GM18861 (cell line): ENCODE results near the gene MXD3.
"Not testable (repeated sequence)": the region's sequence is repeated elsewhere in the genome, so short reads cannot be mapped to it uniquely, and the experiment has no call there.

Experiments used
- ATAC-seq: cut with Tn5 transposase; IDR thresholded peaks from one replicate; pipeline ENCODE4 v1.9.1; 2021; ENCODE audit not compliant: unreplicated experiment

The MXD3 gene

DNA sequence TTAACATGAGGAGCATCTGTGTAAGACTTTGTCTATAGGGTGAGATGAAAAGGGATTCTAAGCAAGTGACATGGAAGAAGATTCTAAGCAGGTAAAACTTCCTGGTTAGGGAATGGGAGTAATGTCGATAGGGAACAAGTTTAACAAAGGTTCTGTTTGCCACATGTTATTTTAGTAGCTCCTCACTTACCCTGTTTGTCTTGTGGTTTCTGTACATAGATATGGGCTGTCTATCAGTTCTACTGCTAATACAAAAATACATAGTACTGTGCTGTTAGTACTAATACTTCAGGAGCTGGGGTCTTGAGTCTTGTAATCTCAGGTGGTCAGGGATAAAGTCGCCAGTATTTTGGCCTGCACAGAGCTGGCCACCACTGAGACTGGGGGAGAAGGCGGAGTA, 41.0 kb downstream of the MXD3 start:
- no peak for ATAC-seq

- no peak for ATAC-seq
Observed at GRCh38 chr5:177269976-177270375, 41.7 kb downstream of the MXD3 start.

DNA sequence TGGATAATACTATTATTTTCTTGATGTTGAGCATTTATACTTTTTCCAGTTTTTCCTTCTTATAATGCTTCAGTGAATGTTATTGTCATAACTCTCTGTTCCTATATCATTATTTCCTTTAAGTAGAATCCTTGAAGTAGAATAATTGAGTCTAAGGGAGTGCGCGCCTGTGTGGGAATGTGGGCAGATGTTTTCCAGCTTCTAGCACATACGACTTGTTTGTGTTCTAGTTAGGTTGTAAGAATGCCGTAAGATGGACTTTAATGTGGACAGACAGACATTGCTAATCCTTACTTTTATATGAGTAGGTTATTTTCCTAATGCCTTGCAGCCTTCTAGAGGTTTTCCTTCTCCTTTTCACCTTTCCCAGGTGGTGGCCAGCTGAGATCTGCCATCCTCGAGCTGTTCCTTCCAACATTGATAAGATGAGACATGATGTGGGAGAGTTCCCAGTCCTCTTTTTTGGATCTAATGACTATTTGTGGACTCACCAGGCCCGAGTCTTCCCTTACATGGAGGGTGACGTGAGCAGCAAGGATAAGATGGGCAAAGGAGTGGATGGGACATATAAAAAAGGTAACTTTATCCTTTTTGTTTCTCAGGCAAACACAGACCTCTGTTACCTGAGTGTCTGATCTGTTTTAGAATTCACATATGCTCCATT, 42.3 kb downstream of the MXD3 start:
- no peak for ATAC-seq

- no peak for ATAC-seq
Observed at GRCh38 chr5:177265395-177265794, 46.3 kb downstream of the MXD3 start.

GRCh38 chr5:177264178-177264577, 47.5 kb downstream of the MXD3 start:
- no peak for ATAC-seq

DNA sequence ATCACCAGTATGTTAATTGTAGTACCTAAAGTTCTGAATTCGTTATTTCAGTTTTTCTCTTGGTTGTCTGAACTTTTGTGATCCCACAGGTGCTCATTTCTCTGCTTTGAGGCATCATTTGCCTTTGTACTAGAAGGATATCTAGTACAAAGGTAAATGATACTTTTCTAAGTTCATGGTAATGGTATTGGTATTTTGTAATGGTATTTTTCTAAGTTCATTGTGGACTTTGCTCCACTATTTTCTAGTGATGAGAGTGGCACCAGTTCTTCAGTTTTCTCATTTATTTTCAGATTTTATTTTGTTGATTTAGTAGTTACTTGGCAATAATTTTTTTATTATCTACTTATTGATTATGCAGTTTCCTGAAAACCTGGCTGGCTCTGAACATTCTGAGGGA, 50.2 kb downstream of the MXD3 start:
- no peak for ATAC-seq

GRCh38 chr5:177260961-177261360, 50.7 kb downstream of the MXD3 start:
- no peak for ATAC-seq

GRCh38 chr5:177258711-177259110, 53.0 kb downstream of the MXD3 start:
- ATAC-seq: not testable (repeated sequence)
